Kidney (tissue), 14 donors: ENCODE results near the gene GLIPR2. TPM values are rescaled to one million over a fixed set of nuclear protein-coding genes. Genes with fewer than 3 reads are reported as not detected.

ENCODE experiments used
- DNase-seq, 5 donors: peaks; one replicate each; pipeline ENCODE4 v3.0.0-alpha.2; 2013 to 2020
- FAIRE-seq: peaks from 2 replicates; lab custom pipeline; 2012; peaks lifted over from hg19 to GRCh38; lab: Jason Lieb, UNC
- H3K27ac ChIP-seq, 2 donors: one replicate each; pipeline ENCODE4 v1.7.0; 2013; ENCODE audit warnings: low read depth in 2 of 2, low read length in 2 of 2, inconsistent platforms in 1 of 2
- H3K27me3 ChIP-seq: one replicate; pipeline ENCODE4 v1.7.1; 2013; ENCODE audit warnings: low read length, inconsistent platforms; ENCODE audit not compliant: control insufficient read depth, insufficient read depth
- H3K36me3 ChIP-seq, 3 donors: one replicate each; pipeline versions ENCODE4 v1.7.0 to v1.7.1; 2013; ENCODE audit warnings: low read length in 3 of 3, control low read depth in 1 of 3, inconsistent platforms in 1 of 3; ENCODE audit not compliant: insufficient read depth in 3 of 3, control insufficient read depth in 2 of 3
- H3K4me1 ChIP-seq, 3 donors: one replicate each; pipeline versions ENCODE4 v1.7.0 to v1.7.1; 2013; ENCODE audit warnings: low read length in 3 of 3, inconsistent platforms in 1 of 3, low read depth in 1 of 3; ENCODE audit not compliant: control insufficient read depth in 2 of 3, insufficient read depth in 2 of 3
- H3K4me3 ChIP-seq, 3 donors: one replicate each; pipeline versions ENCODE4 v1.7.0 to v1.8.1; 2013; ENCODE audit warnings: low read length in 3 of 3, control low read depth in 1 of 3, inconsistent platforms in 1 of 3
- H3K9ac ChIP-seq, 3 donors: one replicate each; pipeline versions ENCODE4 v1.7.0 to v1.7.1; 2013; ENCODE audit warnings: low read length in 3 of 3, control low read depth in 1 of 3, inconsistent platforms in 1 of 3
- H3K9me3 ChIP-seq, 3 donors: one replicate each; pipeline versions ENCODE4 v1.7.0 to v1.7.1; 2013; ENCODE audit warnings: low read length in 3 of 3, control low read depth in 1 of 3, inconsistent platforms in 1 of 3; ENCODE audit not compliant: control insufficient read depth in 2 of 3, insufficient read depth in 1 of 3
- CTCF ChIP-seq: IDR thresholded peaks from 3 replicates; pipeline ENCODE4 v1.5.1; 2012; ENCODE audit warnings: mild to moderate bottlenecking, moderate library complexity, borderline replicate concordance; ENCODE audit not compliant: insufficient read depth; ENCODE audit errors: extremely low read depth
- intact Hi-C: fragments of 100-400 bp; cut with DNase I; formaldehyde crosslinking; loops from one replicate; pipeline ENCODE4 v1.11.1; 2022
- polyA plus RNA-seq: library from polyadenylated mRNA; stranded (reverse); fragments of 350-450 nt; fragmentation: Illumina TruSeq; extraction: RNeasy Lipid Tissue Mini Kit (QIAGEN cat#74804); gene quantifications from one replicate; pipeline ENCODE4 v1.2.3, GENCODE V29; 2014; ENCODE audit warnings: low read depth, low replicate concordance; ENCODE audit not compliant: insufficient read depth
- total RNA-seq: library from RNA; stranded (reverse); fragmentation: NEBNext Ultra II Directional; extraction: Animal tissue kit (Norgen Biotek cat#: 25700); gene quantifications from one replicate; pipeline ENCODE4 v1.2.1, GENCODE V29; 2021
- donor health status: control.
- donor health status: control.
- donor health status: control.
- donor health status: control.
- donor health status: control.
- donor health status: DM: yes; HTN: yes; CAD: no.
- donor health status: Normal renal cell carcinoma (clear cell type).

The GLIPR2 gene
- total and polyA plus RNA-seq, 2 donors from 2014 or later: 8.3 to 19.6 TPM

DNA sequence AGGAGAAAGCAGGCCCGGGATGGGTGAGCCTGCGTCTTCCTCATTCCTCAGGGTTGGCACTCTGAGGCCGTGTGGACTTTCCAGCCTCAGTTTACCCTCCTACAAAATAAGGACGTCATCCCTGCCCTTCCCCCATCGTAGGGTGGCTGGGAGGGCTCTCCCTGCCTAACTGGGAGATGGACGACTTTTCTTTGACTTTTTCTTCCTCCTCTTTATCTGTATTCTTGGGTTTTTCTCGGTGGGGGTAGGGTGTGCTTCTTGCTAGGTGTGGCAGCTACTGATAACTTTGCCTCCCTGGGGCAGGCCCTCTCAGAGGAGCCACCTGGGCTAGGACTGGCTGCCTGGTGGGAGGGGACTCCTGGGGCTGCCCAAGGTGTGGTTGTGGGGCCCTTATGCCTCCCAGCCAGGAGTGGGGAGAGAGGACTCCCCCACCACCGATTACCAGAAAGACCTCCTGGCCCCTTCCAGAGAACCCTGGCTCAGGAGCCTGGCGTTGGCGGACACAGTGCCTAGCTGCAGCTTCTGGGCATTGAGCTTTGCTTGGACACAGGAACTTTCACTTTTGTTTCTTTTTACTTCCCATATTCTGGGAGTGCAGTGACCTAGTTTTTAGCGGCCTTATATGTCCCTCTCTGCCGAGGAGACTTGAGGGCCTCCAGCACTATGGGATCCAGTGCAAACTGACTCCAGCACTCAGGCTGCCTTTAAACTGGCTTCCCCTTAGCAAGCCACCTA, 6.1 kb downstream of the GLIPR2 start:
- FAIRE-seq (no peak), DNase-seq (no peak)
- no peaks in the 10 kb centered on the region for H3K27me3 ChIP-seq
- peaks cover 0 to 8% (median 3%) of the 10 kb centered on the region in 3 donors for H3K4me1 ChIP-seq
- no peaks in the 10 kb centered on the region for H3K36me3 ChIP-seq
- peak overlapping the region in 1 of 3 donors; percentile 44 for H3K9ac ChIP-seq
- peak overlapping the region; percentile 7 to 76 for H3K27ac ChIP-seq
- H3K4me3 ChIP-seq: peak overlapping the region in 1 of 3 donors; percentile 21
- intact Hi-C loops: no loop called here
- TF ChIP-seq CTCF: no peak
- H3K9me3 ChIP-seq: peaks cover 0 to 4% (median 0%) of the 10 kb centered on the region in 3 donors

- peaks cover 0 to 7% (median 3%) of the 10 kb centered on the region in 3 donors for H3K4me1 ChIP-seq
- H3K4me3 ChIP-seq: peak overlapping the region in 1 of 3 donors; percentile 21
- DNase-seq: no peak
- no peaks in the 10 kb centered on the region for H3K27me3 ChIP-seq
- peak overlapping the region in 1 of 3 donors; percentile 44 for H3K9ac ChIP-seq
- TF ChIP-seq CTCF: no peak
- peak overlapping the region; percentile 7 to 35 for H3K27ac ChIP-seq
- no peak for FAIRE-seq
- peaks cover 0 to 4% (median 0%) of the 10 kb centered on the region in 3 donors for H3K9me3 ChIP-seq
- H3K36me3 ChIP-seq: no peaks in the 10 kb centered on the region
- intact Hi-C loops: no loop called here
Measured at GRCh38 chr9:36143245-36143641, 6.7 kb downstream of the GLIPR2 start.

- Histone ChIP-seq H3K27ac (no peak overlapping the region), H3K9ac (no peak overlapping the region), H3K9me3 (peaks cover 0 to 4% (median 0%) of the 10 kb centered on the region in 3 donors), H3K4me1 (peaks cover 0 to 10% (median 3%) of the 10 kb centered on the region in 3 donors), H3K36me3 (no peaks in the 10 kb centered on the region), H3K27me3 (no peaks in the 10 kb centered on the region), H3K4me3 (no peak overlapping the region)
- TF ChIP-seq CTCF: no peak
- DNase-seq (no peak), FAIRE-seq (no peak)
- intact Hi-C loops: no loop called here
Measured at GRCh38 chr9:36144309-36145232, 8.0 kb downstream of the GLIPR2 start.
